HG02970 (cell line): ENCODE measurements around the gene SEMA3B.

Source experiments
- ATAC-seq: cut with Tn5 transposase; IDR thresholded peaks from one replicate; pipeline ENCODE4 v1.9.1; 2021; ENCODE audit warnings: mild to moderate bottlenecking, moderate library complexity, moderate number of reproducible peaks; ENCODE audit not compliant: unreplicated experiment, low FRiP score

The SEMA3B gene

DNA sequence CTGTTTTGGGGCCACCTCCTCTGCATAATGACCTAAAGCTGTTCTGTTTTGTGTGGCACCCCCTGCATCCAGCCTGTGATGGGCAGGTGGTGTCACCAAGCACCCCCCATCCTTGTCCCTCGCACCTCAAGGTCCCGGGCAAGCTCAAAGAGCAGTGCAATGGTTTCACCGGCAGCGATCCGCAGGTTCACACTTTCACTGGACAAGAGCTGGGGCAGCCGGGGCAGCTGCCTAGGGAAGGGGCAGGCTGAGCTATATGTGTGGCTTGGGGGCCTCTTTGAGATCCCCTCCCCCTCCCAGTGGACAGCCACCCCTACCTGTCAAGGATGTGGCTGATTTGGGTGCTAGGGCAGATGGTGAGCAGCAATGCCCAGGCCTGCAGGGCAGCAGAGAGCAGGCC, 20.2 kb downstream of the SEMA3B start:
- no peak for ATAC-seq

DNA sequence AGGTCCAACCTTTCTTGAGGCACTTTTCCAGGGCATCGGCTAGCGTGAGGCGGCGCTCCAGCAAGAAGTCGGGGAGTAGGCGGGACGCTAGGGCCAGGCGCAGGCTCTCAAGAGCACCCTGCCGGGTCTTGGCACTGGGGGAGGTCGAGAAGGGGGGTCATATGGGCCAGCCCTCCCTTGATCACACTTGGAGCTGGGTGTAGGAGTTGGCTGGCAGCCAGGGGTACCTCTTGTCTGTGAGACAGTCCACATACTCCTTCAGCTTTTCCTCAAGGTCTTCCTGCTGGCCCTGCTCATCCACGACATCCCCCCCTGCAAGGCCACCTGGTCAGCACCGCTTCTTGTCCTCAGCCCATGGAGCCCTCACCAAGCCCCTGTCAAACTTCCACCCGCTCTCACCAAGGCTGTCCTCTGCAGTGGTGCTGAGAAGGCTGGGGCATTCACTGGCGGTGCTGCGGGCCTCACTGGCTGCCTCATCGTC, 21.3 kb downstream of the SEMA3B start:
- ATAC-seq, result no peak

GRCh38 chr3:50292159-50293078, 23.5 kb downstream of the SEMA3B start, which contains the start of gene IFRD2:
Gene IFRD2 (minus strand): TSS chr3:50292429. CDS start chr3:50292274, 155 bp downstream.
- ATAC-seq, result peak; percentile 92

GRCh38 chr3:50293079-50293801, 24.3 kb downstream of the SEMA3B start:
- no peak for ATAC-seq

DNA sequence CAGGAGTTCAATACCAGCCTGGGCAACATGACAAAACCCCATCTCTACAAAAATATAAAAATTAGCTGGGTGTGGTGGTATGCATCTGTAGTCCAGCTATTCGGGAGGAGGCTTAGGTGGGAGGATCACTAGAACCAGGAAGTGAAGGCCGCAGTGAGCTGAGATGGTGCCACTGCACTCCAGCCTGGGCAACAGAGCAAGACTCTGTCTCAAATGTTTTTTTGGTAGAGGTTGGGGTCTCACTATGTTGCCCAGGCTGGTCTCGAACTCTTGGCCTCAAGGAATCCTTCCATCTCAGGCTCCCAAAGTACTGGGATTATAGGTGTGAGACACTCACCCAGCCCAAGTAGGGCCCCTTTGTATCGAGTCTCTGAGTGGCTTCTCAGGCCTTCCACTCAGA, 25.1 kb downstream of the SEMA3B start:
- ATAC-seq, result no peak

GRCh38 chr3:50294492-50295403, 25.8 kb downstream of the SEMA3B start:
- ATAC-seq, result no peak

DNA sequence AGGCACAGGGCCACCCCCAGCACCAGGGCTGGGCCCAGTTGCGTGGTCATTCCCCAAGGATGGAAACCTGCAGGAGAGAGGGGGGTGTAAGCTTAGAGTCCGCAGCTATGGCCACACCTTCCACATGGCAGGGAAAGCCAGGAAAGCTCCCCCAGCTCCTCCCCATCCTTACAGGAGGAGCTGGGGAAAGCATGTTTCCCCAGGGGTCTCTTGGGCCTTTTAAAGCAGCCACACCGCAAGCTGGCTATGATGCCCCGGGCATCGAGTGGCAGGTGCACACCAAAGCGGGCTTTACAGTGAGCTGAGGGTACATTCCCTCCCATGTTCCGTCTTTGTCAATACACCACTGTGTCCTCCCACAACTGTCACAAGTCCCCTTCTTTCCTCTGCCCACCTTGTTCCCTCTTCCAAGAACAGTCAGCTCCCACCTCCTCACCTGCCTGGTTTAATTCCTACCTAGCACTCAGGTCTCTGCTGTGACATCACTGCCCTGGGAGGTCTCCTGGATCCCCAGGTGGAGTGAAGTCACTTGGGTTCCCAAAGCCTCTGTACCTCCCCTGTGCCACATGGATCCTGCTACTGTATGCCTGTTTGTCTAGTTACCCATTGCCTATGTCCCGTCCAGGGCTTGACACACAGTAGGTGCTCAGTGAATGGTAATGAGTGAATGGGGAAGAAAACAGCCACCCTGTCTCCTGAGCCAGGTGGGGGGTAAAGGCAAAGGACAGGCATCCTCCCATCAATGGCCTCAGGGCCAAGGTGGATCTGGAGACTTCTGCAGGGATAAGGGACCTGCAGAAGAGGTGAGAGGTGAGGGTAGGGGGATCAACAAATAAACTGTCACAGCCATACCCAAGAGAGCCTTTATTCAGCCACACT, 26.8 kb downstream of the SEMA3B start:
- ATAC-seq, result no peak

DNA sequence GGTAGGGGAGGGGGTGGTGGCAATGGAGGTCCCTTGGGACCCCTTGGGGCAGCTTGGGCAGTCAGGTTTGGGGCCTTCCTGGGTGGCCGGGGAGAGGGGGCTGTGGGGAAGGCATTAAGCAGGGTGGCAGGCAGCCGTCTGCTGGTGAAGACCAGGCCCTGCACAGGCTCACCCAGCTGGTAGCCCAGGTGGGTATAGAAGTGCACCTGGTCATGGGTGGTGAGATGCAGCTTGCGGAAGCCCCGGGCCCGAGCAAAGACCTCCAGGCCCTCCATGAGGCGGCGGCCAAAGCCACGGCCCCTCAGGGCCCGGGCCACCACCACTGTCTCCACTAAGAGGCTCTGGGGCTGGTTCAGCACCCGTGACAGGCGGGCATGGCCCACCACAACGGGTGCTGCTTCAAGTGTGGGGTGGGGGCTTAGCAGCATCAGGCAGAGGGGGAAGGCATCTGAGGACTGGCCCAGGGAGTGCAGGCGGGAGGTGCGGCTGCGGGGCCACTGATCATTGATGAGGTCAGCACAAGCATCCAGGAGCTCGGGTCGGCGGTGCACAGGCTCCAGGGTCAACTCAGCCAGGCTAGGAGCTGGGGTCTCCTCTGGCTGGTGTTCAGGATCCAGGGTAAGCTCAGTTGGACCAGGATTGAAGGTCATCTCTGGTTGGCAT, 27.9 kb downstream of the SEMA3B start:
- no peak for ATAC-seq

- no peak for ATAC-seq
These were observed 28.4 kb downstream of the SEMA3B start for GRCh38 chr3:50297384-50297775.

DNA sequence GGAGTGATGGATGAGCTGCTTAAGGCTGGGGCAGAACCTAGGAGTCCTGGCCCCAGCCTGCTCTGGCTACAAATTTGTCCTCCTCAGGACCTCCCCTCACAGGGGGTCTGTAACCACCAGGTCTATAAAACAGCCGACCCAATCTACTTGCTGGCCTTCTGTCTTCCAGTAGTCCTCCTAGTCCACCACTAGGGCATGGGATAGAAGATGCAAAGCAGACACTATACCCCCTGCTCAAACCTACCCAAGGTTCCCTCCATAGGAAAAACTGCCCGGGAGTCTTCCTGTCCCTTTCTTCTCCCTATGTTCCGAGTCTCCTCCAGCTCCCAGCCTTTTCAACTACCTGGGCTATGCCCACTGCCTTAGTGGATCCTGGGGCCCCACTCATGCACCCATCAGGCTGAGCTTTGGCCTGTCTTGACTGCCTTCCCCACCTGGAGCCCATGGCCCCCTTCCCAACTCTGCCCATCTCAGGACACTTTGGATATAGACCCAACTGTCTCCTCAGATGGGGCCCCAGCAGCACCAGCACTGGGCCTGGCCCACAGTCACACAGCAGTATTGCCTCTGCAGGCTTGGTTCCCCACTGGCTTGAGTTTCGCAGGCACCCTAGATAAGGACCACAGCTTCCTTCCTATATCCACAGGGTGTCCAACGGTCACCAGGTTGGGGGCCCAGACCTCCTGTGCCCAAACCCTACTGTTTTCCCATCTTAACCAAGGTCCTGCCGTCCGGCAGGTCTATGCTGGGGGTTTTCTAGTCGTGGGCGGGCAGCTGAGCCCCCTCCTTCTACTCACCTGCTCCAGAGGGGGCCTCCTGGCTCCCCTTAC, 29.2 kb downstream of the SEMA3B start:
- ATAC-seq, result no peak

- peak; percentile 92 for ATAC-seq
These were observed 30.1 kb downstream of the SEMA3B start, which contains the start of the genes HYAL3 and NAA80 for GRCh38 chr3:50298836-50299637. Gene HYAL3 (minus strand): TSS chr3:50299405. CDS start chr3:50295602, 3,803 bp downstream. Gene NAA80 (minus strand): TSS chr3:50299405. CDS start chr3:50297463, 1,942 bp downstream.

DNA sequence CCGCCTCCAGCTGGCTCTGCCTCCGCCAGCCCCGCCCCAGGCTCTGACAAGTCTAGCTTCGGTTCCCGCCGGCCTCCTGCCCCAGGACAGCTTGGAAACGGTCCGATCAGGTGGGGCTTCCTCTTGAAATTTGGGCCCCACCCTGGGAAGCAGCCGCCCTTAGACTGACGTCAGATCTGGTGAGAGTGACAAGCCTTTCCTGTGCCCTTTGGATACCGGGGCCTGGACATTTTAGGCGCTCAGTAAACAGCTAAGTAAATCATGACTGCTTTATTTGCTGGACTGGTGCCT, 30.6 kb downstream of the SEMA3B start:
- ATAC-seq, result no peak

DNA sequence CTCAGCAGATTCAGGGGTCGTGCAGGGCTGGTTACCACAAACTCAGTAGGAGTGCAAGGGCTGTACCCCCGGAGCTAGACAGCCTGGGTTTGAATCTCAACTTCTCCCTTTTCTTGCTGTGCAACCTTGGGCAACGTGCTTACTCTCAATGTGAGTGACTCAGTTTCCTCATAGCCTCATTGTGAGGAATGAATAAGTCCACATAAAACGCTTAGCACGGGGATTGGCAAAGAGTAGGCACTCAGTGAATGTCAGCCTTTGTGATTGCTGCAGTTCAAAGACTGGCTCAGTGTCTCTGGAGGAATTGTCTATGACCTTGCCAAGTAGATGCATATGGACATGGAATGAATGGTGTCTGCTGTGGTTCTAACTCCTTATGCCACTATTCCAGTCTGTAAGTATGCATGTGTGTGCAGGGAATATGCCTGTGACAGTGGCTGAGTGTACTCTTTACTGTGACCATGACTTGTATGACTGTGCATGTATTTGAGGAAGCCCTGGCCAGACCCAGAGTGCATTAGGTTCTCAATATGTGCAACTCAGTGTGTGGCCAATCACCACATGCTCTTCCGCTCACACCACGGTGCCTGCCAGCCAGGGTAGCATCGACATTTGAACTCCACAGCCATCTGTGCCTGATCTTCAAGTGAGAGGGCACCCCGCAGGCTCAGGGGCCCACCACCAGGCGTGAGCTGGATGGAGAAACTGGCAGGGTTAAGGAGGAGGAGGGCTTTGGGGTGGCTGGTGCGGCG, 31.2 kb downstream of the SEMA3B start:
- no peak for ATAC-seq

DNA sequence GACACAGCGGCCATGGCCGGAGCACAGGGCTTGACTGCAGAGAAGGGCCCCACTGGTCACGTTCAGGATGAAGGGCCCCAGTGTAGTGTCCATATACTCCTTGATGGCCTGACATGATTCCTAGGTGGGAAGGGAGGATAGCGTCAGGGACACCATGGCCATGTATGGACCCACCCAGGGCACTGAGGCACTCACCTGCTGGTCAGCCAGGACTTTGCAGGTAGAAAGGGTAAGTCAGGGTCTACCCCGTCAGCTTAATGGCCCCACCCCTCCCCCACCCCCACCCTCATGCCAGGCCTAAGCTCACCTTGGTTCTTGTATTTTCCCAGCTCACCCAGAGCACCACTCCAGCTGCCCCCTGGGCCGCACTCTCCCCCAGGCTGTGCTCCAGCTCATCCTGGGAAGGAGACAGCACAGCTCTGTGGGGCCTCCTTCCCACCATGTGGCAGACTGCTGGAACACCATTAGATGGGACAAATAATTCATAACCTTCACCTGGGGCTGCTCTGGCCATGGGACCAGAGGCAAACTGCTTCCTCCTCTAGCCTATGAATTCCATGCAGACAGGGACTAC, 31.8 kb downstream of the SEMA3B start:
- no peak for ATAC-seq

GRCh38 chr3:50302095-50303012, 33.4 kb downstream of the SEMA3B start:
- no peak for ATAC-seq
